ENCODE measurements around the gene DERL3. TPM values are rescaled to one million over a fixed set of nuclear protein-coding genes. Genes with fewer than 3 reads are reported as not detected.
A peak's percentile ranks its signal among the peaks of the same experiment; 100 is the strongest.

The DERL3 gene
- total RNA-seq, 1 experiment from 2014 or later: 1.6 TPM

DNA sequence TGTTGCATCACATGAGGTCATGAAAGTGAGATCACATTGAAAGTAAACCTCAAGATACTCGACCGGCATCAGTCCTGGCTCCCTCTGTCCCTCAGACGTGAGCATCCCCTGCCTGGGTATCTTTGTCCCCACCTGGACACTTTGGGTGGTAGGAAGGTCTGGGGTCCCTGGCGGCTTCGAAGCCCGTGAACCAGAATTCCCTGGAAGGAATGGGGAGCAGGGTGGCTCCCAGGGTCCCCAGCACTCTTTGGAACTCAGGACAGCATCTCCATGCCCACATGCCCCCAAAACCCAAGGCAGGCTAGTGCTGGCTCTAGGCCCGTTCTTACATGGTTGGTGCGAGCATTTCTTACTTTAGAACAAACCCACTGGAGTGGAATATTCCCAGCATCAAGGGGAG, 7.5 kb downstream of the DERL3 start:
- no peak for DNase-seq (ENCODE audit: low spot score)

DNA sequence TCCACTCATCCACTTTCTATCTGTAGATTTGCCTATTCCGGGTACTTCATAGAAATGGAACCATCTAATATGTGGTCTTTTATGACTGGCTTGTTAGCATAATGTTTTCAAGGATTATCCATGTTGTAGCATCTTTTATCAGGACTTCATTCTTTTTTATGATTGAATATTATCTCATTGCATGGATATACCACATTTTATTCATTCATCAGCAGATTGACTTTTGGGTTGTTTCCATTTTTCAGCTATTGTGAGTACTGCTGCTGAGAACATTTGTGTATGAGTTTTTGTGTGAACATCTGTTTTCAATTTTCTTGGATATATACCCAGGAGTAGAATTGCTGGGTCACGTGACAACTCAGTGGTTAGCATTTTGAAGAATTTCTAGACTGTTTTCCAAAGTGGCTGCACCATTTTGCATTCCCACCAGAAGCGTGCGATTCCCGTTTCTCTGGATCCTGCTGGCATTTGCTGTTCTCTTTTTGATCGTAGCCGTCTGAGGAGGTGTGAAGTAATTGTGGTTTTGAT, 8.9 kb downstream of the DERL3 start:
- DNase-seq (ENCODE audit: low spot score): peak; percentile 47

DNA sequence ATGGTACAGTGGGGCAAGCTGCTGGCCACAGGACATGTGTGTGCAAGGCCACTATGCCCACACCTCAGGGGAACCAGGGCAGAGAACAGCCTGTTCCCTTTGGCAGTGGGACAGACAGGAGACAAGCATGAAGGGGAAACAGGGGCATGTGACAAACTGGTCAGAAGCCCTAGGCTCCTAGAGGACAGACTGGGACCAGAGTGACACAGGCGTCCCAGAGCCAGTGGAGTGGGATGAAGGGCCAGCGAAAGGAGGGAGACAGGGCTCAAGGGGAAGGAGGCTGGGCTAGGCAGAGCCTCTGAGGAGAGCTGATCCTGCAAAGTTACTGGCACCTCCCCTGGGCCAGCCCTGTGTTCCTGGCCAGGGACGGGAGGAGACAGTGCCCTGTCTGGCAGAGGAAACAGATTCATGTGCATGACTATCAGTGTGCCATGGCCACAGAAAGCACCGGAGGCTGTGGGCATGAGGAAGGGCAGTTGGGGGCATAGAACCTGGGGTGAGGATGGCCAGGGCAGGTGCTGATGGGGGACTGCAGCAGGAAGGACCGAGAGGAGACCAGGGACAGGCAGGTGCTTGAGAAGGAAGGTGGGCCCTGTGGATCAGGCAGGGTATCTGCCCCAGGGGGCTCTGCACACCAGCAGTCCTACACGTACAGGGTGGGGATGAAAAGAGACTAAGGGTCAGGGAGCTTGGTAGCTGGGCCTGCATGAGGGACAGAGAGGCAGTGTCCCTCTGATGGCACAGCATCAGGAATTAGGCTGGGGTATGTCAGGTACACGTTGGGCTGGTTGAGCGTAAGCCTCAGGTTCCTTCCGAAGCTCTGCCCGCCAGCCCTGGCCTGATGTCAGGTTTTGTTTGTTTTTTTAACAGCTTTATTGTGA, 9.8 kb downstream of the DERL3 start:
- no peak for DNase-seq (ENCODE audit: low spot score)

DNA sequence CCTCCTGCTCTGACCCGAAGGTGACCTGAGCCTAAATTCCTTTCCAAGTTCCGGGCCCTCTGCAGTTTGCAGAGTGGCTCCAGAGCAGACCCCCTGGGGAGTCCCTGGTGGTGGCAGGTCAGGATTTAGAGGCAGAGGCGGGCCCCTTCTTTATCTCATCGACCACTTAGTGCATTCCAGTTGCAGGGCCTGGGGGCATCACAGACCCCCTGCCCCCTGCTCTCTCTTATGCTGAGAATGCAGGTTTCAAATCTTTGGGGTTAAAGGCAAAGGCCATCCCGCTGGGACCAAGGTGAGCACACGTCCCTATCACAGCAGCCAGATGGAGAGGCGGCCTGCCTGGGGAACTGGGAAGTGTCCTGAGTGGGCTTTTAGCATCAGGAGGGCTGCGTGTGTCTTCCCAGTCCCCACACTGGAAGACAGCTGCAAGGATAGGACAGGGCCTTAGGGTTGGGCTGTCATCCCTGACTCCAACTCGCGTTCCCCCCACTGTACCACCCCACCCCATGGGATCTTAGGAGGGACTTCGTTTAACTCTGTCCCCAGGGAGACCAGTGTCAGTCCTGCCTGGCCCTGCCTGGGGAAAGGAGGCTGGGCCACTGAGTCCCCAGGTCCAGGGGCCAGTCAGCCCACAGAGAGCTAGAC, 11.3 kb downstream of the DERL3 start:
- no peak for DNase-seq (ENCODE audit: low spot score)

DNA sequence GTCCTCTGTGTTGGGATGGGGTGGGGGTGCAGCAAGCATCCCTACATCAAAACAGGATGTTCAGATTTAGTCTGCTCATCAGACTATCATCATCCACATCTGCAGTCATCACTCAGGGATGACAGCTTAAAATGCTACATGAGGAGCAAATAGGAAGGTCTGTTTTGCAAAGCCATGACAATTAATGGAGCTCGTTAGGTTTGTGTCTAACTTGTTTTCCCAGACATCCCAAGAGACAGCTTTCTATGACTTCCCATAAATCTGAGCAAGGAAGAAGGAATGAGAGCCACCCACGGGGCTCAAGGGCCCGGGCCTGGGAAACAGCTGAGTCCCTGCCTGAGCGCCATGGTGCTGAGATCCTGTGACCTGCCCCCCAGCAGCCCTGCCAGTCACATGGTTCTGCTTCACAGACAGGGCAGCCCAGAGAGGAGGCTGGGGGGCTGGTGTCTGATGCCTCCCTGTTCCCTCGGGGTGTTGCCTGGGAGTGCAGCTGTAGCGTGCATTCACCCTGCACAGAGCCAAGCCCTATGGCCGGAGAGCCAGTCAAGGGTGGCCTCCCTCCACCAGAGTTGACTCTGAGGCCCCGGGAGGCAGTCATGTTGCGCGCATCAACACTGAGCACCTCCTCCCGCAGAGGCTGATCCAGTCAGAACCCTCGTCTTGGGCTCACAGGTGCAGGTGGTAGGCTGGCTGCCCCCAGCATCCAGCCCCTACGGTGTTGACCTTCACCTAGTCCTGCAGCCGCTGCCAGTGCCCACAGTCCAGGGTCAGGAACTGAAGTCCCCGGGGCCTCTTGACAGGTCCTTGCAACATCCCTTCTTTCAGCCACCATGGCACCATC, 12.1 kb downstream of the DERL3 start:
- DNase-seq (ENCODE audit: low spot score): no peak

DNA sequence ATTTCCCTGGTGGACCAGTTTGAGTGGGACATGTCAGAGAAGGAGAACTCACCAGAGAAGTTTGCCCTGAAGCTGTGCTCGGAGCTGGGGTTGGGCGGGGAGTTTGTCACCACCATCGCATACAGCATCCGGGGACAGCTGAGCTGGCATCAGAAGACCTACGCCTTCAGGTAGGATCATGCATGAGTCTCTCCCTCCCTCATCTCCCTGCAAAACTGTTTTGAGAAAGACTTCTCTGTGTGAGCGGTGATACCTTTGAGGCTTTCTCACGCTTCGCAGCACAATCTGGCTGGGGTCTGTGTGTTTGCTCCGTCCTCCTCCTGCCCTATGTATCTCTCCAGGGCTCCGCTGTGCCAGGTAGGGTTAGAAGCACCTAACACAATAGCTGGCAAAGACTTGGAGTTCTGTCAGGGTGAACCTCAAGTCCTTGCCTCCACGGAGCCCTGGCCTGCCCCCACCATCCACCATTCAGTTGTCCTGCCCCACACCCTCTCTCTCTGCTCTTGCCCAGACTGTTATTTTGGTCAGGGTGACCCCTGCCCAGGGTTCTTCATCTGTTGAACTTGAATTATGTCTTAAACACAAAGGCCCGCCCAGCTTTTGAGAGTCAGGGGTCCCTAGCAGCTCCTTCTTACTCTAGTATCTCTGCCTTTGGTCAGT, 13.4 kb downstream of the DERL3 start:
- DNase-seq (ENCODE audit: low spot score): no peak

DNA sequence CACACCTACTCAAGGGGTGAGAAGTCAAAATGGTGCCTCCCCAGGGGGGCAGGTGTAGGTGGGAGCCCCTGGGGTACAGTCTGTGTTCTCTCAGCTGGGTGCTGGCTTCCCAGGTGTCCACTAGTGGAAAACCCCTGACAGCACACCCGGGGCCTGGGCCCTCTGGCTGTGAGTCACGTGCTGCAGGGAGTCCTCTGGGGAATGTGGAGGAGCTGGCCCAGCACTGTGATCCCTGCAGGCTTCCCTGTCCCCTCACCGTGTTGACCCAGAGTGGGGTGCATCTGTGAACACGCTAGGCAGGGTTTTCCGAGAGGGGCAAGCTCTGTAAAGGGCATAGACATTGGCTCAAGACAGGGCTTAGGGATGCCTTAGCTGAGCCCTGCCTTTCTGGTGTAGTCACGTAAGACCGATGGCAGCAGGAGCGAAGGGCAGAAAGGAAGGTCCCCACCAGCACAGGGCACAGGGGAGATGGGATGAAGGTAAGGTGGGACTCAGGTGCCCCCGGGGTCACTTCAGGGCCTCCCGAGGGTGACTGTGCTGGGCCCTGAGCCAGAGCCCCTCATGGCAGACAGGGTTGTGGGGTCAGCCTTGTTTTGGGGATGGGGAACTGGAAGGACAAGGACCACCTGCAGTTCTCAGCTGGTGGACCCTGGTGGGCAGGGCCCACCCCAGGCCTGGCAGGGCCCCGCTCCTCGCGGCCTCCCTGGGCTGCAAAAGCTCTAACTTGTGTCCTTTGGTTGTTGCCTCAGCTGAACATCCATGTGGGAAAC, 14.1 kb downstream of the DERL3 start:
- no peak for DNase-seq (ENCODE audit: low spot score)

DNA sequence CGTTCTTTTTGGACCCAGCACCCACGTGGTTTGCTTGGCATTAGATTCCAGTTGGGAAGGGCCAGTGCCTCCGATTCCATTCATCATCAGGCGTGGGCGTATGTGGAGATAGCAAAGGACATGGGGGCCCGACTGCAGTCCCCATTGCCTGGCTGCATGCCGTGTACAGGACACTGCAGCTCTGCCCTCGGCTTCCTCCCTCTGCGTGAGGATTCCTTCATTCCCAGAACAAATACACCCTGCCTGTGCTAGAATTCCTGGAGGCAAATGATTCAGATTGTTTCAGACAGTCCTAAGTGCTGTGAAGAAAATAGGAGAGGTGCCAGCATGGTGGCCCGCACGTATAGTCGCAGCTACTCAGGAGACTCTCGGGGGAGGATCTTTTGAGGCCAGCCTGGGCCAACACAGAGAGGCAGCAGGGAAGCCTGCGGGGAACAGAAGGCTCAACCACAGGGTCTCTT, 15.4 kb downstream of the DERL3 start:
- no peak for DNase-seq (ENCODE audit: low spot score)

DNA sequence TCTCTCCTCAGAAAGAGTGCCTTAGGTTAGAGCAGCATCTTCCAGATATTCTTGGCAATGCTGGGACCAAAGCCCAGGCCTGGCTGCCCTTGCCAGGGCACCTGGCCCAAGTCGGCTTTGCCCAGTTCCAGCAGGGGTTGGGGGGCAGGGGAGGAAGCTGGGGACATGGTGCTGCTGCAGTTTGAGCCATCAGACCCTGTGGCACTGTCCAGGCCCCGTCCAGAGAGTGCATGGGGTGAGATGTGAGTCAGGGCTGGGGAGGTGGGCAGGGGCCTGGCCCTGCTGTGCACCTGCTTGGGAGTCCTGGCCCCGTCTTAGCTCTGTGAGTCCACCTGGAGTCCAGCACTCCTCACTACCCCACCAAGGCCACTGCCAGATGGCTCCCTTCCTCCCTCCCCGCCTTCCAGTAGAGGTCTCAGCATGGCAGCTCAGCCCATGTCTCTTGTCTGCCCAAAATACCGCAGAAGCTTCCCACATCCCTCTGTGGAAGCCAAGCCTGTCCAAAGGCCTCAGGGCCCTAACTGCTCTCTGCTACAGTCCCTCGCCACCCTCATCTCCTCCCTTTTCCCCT, 16.6 kb downstream of the DERL3 start:
- no peak for DNase-seq (ENCODE audit: low spot score)

DNA sequence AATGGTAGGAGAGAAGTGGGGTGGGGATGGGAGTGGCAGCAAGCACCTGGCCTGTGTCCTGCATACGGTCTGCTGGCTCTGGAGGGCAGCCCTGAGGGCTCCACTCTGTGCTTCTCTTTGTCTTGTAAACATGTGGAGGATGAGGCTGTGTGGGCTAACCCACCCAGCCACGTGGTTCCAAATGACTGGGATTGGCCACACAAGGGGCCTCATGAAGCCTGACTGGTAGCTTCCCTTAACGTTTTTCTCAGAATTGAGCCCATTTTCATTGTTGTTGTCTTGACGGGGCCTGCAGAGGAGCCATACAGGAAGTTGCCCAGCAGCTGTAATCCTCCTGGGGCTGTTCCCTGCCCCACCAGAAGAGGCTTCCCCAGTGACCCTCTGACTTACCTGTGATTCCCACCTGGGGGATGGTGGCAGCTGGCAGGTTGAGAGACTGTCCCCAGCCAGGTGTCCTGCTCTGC, 18.0 kb downstream of the DERL3 start:
- DNase-seq (ENCODE audit: low spot score): no peak

DNA sequence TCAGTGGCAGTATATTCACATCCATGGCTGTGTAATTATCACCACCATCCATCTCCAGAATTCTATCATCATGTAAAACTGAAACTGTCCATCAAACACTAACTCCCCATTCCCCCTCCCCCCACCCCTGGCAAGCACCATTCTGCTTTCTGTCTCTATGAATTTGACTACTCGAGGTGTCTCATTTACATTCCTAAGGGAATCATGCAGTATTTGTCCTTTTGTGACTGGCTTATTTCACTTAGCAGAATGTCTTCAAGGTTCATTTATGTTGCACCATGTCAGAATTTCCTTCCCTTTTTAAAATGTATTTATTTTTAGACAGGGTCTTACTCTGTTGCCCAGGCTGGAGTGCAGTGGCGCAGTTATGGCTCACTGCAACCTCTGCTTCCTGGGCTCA, 20.3 kb downstream of the DERL3 start:
- no peak for DNase-seq (ENCODE audit: low spot score)

DNA sequence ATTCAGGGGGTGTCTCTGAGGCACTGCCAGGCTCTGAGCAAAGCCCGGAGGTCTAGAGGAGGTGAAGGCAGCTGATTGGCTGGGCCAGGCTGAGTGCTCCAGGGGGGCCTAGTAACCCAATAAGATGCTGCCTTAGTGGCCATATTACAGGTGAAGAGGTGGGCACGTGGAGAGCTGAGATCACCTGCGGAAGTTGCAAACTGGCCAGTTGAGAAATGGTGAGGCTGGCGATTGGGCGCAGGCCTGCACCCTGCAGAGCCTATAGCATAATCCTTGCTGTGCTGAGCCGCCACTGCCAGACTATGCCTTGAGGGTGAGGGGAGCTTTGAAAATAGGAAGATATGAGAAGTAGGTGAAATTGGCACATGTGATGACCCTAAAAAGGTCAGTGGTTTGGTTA, 21.7 kb downstream of the DERL3 start:
- DNase-seq (ENCODE audit: low spot score): no peak

DNA sequence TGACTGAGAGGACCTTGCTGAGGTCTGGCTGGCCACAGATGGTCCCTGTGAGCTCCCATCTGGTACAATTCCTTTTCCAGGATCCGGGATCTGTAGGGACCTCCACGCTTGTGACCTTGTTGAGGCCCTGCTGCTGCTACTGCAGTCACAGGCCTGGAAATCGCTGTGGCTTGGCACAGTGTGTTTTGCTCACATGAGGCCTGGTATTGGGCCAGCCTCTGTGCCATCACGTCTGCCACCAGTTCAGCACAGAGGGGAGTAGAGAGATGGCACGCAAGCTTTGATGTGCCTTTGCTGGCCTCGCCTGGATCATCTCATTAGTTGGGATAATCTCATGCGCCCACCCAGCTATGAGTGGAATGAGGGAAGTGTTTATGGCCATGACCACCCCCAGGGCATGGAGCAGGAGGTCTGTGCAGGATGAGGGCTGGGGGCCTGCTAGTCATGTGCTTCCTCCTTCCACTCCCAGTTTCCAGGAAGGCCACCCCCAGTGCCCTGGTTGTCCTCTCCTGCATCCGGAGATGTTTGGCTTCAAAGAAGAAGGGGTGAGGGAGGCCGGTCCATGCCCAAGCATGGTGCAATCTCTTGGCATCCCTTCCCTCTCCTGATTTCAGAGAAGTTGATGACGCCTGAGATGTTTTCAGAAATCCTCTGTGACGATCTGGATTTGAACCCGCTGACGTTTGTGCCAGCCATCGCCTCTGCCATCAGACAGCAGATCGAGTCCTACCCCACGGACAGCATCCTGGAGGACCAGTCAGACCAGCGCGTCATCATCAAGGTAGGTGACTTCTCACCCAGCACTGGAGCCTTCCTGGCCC, 22.4 kb downstream of the DERL3 start:
- DNase-seq (ENCODE audit: low spot score): no peak

DNA sequence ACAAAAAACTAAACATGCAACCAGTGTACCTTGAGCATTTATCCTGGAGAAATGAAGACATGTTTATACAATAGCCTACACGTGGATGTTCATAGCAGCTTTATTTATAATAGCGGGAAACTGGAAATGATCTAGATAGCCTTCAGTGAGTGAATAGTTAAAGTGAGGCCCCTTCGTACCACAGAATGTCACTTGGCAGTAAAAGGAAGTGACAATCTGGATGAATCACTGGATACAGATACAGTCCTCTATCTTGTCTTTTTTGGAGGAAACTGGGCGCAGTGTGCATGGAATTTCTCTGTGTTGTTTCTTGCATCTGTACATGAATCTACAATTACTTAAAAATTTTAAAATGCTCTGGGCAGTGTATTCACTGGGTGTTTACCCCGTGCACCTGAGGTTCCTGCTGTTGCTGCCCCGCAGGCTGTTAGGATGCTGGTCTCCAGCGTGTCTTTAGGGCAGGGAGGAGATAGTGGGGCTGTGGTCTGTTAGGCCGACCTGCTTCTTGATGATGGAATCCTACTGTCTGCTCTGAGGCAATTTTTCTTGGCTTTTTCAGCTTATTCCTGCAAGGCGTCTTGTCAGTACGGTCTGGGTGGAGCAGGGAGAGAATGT, 23.2 kb downstream of the DERL3 start:
- no peak for DNase-seq (ENCODE audit: low spot score)

DNA sequence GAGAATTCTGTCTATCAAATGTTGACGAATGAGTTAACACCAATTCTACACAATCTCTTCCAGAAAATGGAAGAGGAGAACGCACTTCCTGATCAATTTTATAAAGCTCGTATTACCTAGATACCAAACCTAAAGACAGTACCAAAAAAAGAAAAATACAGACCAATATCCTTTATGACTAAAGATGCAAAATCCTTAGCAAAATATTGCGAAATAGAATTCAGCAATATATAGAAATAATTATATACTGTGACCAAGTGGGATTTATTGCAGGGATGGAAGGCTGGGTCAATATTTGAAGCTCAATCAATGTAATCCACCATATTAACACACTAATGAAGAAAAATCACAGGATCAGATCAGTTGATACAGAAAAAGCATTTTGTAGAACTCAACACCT, 26.4 kb downstream of the DERL3 start:
- DNase-seq (ENCODE audit: low spot score): no peak

DNA sequence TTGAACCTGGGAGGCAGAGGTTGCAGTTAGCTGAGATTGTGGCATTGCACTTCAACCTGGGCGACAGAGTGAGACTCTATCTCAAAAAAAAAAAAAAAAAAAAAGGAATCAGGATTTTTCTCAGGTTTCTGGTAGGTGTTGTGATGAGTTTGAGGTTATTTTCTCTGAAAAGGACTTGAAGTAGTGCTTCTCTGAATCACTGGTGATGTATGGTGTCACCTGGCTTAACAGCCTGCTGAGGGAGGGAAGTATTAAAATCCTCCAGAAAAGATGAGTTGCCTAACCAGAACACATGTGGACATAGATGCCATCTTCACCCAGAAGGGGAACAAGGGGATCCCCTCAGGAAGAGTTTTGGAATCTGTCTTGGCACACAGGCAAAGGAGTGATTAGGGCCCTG, 32.0 kb downstream of the DERL3 start:
- no peak for DNase-seq (ENCODE audit: low spot score)

DNA sequence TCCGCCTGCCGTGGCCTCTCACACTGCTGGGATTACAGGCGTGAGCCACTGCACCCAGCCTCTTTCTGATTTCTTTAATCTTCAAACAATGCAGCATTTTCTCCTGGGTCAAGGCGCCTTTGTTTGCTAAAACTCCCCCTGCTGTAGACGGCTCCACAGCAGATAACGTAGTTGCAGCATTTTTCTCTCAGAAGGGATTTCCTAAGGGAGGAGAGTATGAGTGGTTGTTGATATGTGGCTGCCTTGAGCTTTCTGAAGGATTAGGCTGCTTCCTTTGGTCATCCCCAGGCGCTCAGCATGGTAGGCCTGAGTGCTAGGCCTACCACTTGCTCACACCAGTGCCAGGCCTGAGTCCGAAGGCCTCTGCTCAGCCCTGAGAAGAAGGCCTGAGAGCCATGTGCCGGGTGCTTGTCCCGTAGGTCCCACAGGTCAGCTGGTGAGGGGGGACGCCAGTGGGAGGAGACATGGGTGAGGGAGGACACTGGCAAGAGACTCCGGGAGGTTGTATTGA, 34.0 kb downstream of the DERL3 start:
- DNase-seq (ENCODE audit: low spot score): no peak

DNA sequence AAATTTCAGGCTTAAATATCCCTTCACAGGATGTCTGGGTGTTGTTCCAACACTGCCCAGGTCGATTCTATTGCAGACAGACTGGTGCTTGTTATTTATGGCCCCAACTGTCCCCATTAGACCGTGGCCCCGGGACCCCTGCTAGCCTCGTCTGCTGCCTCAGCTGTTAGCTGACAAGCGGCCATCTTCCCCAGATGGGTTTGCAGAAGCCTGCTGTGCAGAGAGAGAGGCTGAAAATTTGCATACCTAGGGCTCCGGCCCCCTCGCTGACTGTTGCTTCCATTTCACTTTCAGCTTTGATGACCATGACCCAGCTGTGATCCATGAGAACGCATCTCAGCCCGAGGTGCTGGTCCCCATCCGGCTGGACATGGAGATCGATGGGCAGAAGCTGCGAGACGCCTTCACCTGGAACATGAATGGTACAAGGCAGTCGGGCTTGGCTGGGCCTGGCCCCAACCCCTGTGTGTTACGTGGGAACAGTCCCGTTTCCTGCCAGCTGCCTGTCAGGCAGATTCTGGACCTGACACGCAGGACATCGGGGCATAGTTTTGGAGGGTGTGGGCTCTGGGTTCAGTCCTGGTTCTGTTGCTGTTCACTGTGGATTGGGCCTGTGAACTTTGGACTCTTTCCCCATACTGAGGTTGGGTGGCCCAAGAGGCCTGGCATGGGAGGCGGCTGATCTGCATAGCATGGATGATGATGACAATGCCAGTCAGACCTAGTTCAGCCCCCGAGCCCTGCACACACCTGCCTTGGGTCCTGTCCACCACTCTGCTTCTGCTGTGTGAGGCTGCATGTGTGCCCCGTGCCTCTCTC, 35.6 kb downstream of the DERL3 start:
- no peak for DNase-seq (ENCODE audit: low spot score)

Data from H4 (cell line).